Sigmoid colon (tissue), 7 donors: ENCODE data around the gene PACC1. TPM values are rescaled to one million over a fixed set of nuclear protein-coding genes. Genes with fewer than 3 reads are reported as not detected.

Source experiments
- DNase-seq: peaks from one replicate; pipeline ENCODE4 v3.0.0-alpha.2; 2019
- H3K27ac ChIP-seq, 4 donors: fragments of 200-600 bp; sonication (generic); one replicate each; pipeline ENCODE4 v1.5.1; 2016 to 2019; ENCODE audit warnings: mild to moderate bottlenecking in 1 of 4
- H3K27me3 ChIP-seq, 3 donors: fragments of 200-600 bp; sonication (generic); one replicate each; pipeline ENCODE4 v1.5.1; 2019; ENCODE audit warnings: mild to moderate bottlenecking in 1 of 3
- H3K36me3 ChIP-seq, 4 donors: fragments of 200-600 bp; sonication (generic); one replicate each; pipeline ENCODE4 v1.5.1; 2016 to 2019
- H3K4me1 ChIP-seq, 4 donors: fragments of 200-600 bp; sonication (generic); one replicate each; pipeline ENCODE4 v1.5.1; 2017 to 2019
- H3K4me3 ChIP-seq, 4 donors: fragments of 200-600 bp; sonication (generic); one replicate each; pipeline ENCODE4 v1.5.1; 2017 to 2019; ENCODE audit warnings: mild to moderate bottlenecking in 2 of 4, moderate library complexity in 1 of 4
- H3K9me3 ChIP-seq, 4 donors: fragments of 200-600 bp in 3 of 4; sonication (generic) in 3 of 4; one replicate each; pipeline versions ENCODE4 v1.5.1 to v1.6.1; 2013 to 2019
- CTCF ChIP-seq, 4 experiments: fragments of 450-650 bp in 3 of 4; fragments of 200-600 bp in 1 of 4; IDR thresholded peaks; one replicate each; pipeline ENCODE4 v1.5.1; 2016 to 2019; ENCODE audit warnings: antibody characterized with exemption in 4 of 4, mild to moderate bottlenecking in 3 of 4, moderate library complexity in 2 of 4
- EP300 ChIP-seq, 4 donors: sonication (generic); formaldehyde crosslinking; IDR thresholded peaks; one replicate each; pipeline ENCODE4 v1.6.1; 2017; ENCODE audit warnings: antibody characterized with exemption in 4 of 4
- POLR2A ChIP-seq, 2 donors: fragments of 450-650 bp; IDR thresholded peaks; one replicate each; pipeline ENCODE4 v1.6.1; 2016; ENCODE audit warnings: antibody characterized with exemption in 2 of 2, mild to moderate bottlenecking in 2 of 2, moderate library complexity in 2 of 2
- POLR2AphosphoS5 ChIP-seq, 4 donors: sonication (generic); formaldehyde crosslinking; IDR thresholded peaks; one replicate each; pipeline ENCODE4 v1.6.1; 2017; ENCODE audit warnings: antibody characterized with exemption in 4 of 4
- WGBS, 2 donors: extraction: QIAGEN DNeasy Blood & Tissue Kit; methylation state at CpG; one replicate each; pipeline ENCODE4 v1.1.7; 2013; 5-methylcytosine and 5-hydroxymethylcytosine counted together
- intact Hi-C: fragments of 100-400 bp; cut with DNase I; formaldehyde crosslinking; loops from one replicate; pipeline ENCODE4 v1.15.1; 2023
- polyA plus RNA-seq, 3 donors: library from polyadenylated mRNA; stranded (reverse); fragments of 200-250 nt; gene quantifications; one replicate each; pipeline ENCODE4 v1.2.3, GENCODE V29; 2013
- total RNA-seq, 4 donors: library from RNA; depleted of rRNA; stranded (reverse); fragments of >200 nt; gene quantifications; one replicate each; pipeline ENCODE4 v1.1.0, GENCODE V29; 2016
- donor health status: healthy with polysubstance abuse.
- donor health status: Bipolar disorder and iron deficiency.
- donor health status: healthy.

The PACC1 gene
- total and polyA plus RNA-seq, 7 donors = 0.60 to 6.9 (median 2.9) TPM

- Histone ChIP-seq H3K4me1 (peaks cover 0 to 3% (median 0%) of the 10 kb centered on the region in 4 donors), H3K4me3 (no peak overlapping the region), H3K9me3 (no peaks in the 10 kb centered on the region), H3K27me3 (no peaks in the 10 kb centered on the region), H3K27ac (no peak overlapping the region), H3K36me3 (peaks cover 0 to 35% (median 2%) of the 10 kb centered on the region in 4 donors)
- no peak for TF ChIP-seq POLR2A (IDR thresholded peaks at IDR 0.05)
- TF ChIP-seq CTCF (IDR thresholded peaks at IDR 0.05) = no peak
- TF ChIP-seq POLR2AphosphoS5 (IDR thresholded peaks at IDR 0.05) = no peak
- no peak for TF ChIP-seq EP300 (IDR thresholded peaks at IDR 0.05)
- intact Hi-C loops = loop anchor here (2.0 to 5.0 kb wide), 2 partner anchors 90 to 296 kb away; no protein-coding TSS in a partner anchor
- WGBS, 2 donors = 74 to 81% methylated on average over 5 of the region's 5 CpGs
- no peak for DNase-seq
Measured at GRCh38 chr1:212366901-212367300, 47.8 kb downstream of the PACC1 start.

DNA sequence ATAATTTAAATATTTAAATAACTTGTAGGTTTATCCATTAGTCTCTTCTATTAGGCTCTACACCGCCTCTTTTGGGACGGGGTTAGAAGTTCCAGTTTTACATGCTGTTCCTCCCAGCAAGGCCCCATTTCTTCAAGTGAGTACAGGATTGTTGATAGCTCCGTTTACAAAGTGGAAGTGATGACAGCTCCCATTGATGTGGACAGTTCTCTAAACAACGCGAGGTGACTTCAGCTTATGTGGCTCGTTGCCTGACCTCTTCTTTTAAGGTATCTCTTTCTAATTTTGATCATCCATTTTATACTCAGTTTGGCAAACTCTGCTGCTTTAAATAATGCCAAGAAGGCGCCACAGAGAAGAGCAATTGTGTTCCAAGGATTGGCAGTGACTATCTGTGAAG, 49.7 kb downstream of the PACC1 start:
- intact Hi-C loops = loop anchor here (5.0 kb wide), 1 partner anchor 92 kb away; no protein-coding TSS in a partner anchor
- no peaks in the 10 kb centered on the region for H3K27me3 ChIP-seq
- WGBS, 2 donors = 86 to 89% methylated on average over 7 of the region's 7 CpGs
- H3K27ac ChIP-seq = peak overlapping the region in 1 of 4 donors; percentile 31
- H3K4me3 ChIP-seq = no peak overlapping the region
- DNase-seq = no peak
- no peaks in the 10 kb centered on the region for H3K9me3 ChIP-seq
- TF ChIP-seq CTCF (IDR thresholded peaks at IDR 0.05) (no peak), POLR2AphosphoS5 (IDR thresholded peaks at IDR 0.05) (no peak), POLR2A (IDR thresholded peaks at IDR 0.05) (no peak)
- peaks cover 0 to 3% (median 0%) of the 10 kb centered on the region in 4 donors for H3K4me1 ChIP-seq
- H3K36me3 ChIP-seq = peaks cover 0 to 52% (median 2%) of the 10 kb centered on the region in 4 donors

GRCh38 chr1:212359794-212360479, 54.7 kb downstream of the PACC1 start:
- no peaks in the 10 kb centered on the region for H3K9me3 ChIP-seq
- H3K4me3 ChIP-seq = no peak overlapping the region
- no peaks in the 10 kb centered on the region for H3K27me3 ChIP-seq
- H3K27ac ChIP-seq = no peak overlapping the region
- peaks cover 0 to 71% (median 10%) of the 10 kb centered on the region in 4 donors for H3K36me3 ChIP-seq
- TF ChIP-seq POLR2A (IDR thresholded peaks at IDR 0.05) = no peak
- no peak for TF ChIP-seq CTCF (IDR thresholded peaks at IDR 0.05)
- TF ChIP-seq POLR2AphosphoS5 (IDR thresholded peaks at IDR 0.05) = no peak
- TF ChIP-seq EP300 (IDR thresholded peaks at IDR 0.05) = no peak
- intact Hi-C loops = no loop called here
- no peak for DNase-seq
- no peaks in the 10 kb centered on the region for H3K4me1 ChIP-seq
- 76 to 78% methylated on average over 4 of the region's 4 CpGs for WGBS, 2 donors

DNA sequence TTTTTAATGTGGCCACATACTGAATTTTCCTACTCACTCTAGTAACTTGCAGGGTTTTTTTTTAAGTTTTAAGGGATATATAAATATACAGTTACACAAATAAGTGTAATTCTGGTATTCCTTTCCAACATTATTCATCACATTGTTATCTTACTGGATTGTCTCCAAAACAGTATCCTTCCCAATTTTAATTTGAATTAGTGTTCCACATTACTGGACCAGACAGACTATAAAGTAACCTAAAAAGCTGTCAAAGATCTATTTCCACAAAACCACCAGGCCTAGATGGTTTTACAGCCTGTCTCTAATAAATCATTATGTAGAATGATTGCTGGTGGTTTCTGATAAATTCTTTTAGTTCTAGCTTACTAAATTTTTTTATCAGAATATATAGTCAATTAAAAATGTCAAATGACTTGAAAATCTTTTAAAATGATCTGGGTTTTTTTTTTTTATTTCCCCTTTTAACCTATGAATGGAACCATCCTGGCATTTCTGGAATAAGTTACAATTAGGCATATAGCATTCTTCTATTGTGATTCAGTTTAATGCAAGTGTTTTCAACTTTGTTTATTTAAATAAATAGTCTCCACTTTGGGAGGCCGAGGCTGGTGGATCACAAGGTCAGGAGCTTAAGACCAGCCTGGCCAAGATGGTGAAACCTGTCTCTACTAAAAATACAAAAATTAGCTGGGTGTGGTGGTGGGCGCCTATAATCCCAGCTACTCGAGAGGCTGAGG, 59.3 kb downstream of the PACC1 start:
- Histone ChIP-seq H3K27me3 (no peaks in the 10 kb centered on the region), H3K4me1 (no peaks in the 10 kb centered on the region), H3K36me3 (peaks cover 0 to 51% (median 15%) of the 10 kb centered on the region in 4 donors), H3K9me3 (no peaks in the 10 kb centered on the region), H3K27ac (no peak overlapping the region), H3K4me3 (no peak overlapping the region)
- no peak for DNase-seq
- TF ChIP-seq POLR2AphosphoS5 (IDR thresholded peaks at IDR 0.05) = no peak
- no peak for TF ChIP-seq EP300 (IDR thresholded peaks at IDR 0.05)
- TF ChIP-seq CTCF (IDR thresholded peaks at IDR 0.05) = no peak
- TF ChIP-seq POLR2A (IDR thresholded peaks at IDR 0.05) = no peak
- intact Hi-C loops = no loop called here
- 86 to 95% methylated on average over 3 of the region's 3 CpGs for WGBS, 2 donors
